Smooth muscle cell (in vitro differentiated cells): ENCODE data around the gene EQTN. TPM values are rescaled to one million over a fixed set of nuclear protein-coding genes. Genes with fewer than 3 reads are reported as not detected.

ENCODE experiments used
- DNase-seq: peaks from one replicate; lab custom pipeline; 2025; ENCODE audit not compliant: unreplicated experiment; lab: John Stamatoyannopoulos, UW
- H2AFZ ChIP-seq: fragments of 200-600 bp; sonication (generic); 2 replicates; pipeline ENCODE4 v1.6.0; 2016; ENCODE audit warnings: antibody characterized with exemption, low read depth, mild to moderate bottlenecking
- H3F3A ChIP-seq: fragments of 200-600 bp; sonication (generic); 2 replicates; pipeline ENCODE4 v1.6.0; 2017; ENCODE audit warnings: antibody characterized with exemption, low read depth
- H3K27ac ChIP-seq: fragments of 200-600 bp; sonication (generic); 2 replicates; pipeline ENCODE4 v1.5.1; 2016; ENCODE audit warnings: low read depth, mild to moderate bottlenecking
- H3K27me3 ChIP-seq: fragments of 200-600 bp; sonication (generic); 2 replicates; pipeline ENCODE4 v1.6.1; 2016; ENCODE audit warnings: low read depth, mild to moderate bottlenecking
- H3K36me3 ChIP-seq: fragments of 200-600 bp; sonication (generic); 2 replicates; pipeline ENCODE4 v1.5.1; 2016; ENCODE audit warnings: low read depth
- H3K4me1 ChIP-seq: fragments of 200-600 bp; sonication (generic); 2 replicates; pipeline ENCODE4 v1.5.1; 2016; ENCODE audit warnings: low read depth
- H3K4me2 ChIP-seq: fragments of 200-600 bp; sonication (generic); 2 replicates; pipeline ENCODE4 v1.6.0; 2016; ENCODE audit warnings: mild to moderate bottlenecking
- H3K4me3 ChIP-seq: fragments of 200-600 bp; sonication (generic); 2 replicates; pipeline ENCODE4 v1.5.1; 2016; ENCODE audit warnings: mild to moderate bottlenecking
- H3K79me2 ChIP-seq: fragments of 200-600 bp; sonication (generic); 2 replicates; pipeline ENCODE4 v1.6.0; 2016; ENCODE audit warnings: low read depth, mild to moderate bottlenecking
- H3K9ac ChIP-seq: fragments of 200-600 bp; sonication (generic); 2 replicates; pipeline ENCODE4 v1.6.0; 2016; ENCODE audit warnings: low read depth
- H3K9me3 ChIP-seq: fragments of 200-600 bp; sonication (generic); replicated peaks from 2 replicates; pipeline ENCODE4 v1.5.1; 2016; ENCODE audit warnings: low read depth
- H4K20me1 ChIP-seq: fragments of 200-600 bp; sonication (generic); 2 replicates; pipeline ENCODE4 v1.6.0; 2016; ENCODE audit warnings: low read depth
- CTCF ChIP-seq: fragments of 200-600 bp; sonication (generic); IDR thresholded peaks from 2 replicates; pipeline ENCODE4 v1.5.1; 2017; ENCODE audit warnings: borderline replicate concordance, mild to moderate bottlenecking, antibody characterized with exemption; ENCODE audit not compliant: insufficient read depth, poor library complexity, severe bottlenecking
- WGBS: methylation state at CpG from one replicate; pipeline ENCODE4 v1.1.7; 2016; ENCODE audit warnings: low lambda C conversion rate; 5-methylcytosine and 5-hydroxymethylcytosine counted together
- polyA plus RNA-seq: library from polyadenylated mRNA; unstranded; fragments of >200 nt; fragmentation: Nextera tagmentation; extraction: Ambion mirVana; gene quantifications from 2 replicates; pipeline ENCODE4 v1.2.1, GENCODE V29; 2016
- total RNA-seq: library from RNA; depleted of rRNA; stranded (reverse); fragments of >200 nt; gene quantifications from 2 replicates; pipeline ENCODE4 v1.2.3, GENCODE V29; 2014

Gene EQTN
- total and polyA plus RNA-seq, 2 experiments from 2014 or later = not detected

- no peaks in the 10 kb centered on the region for H3K36me3 ChIP-seq
- no peak overlapping the region for H3K4me2 ChIP-seq
- H3K27ac ChIP-seq = no peak overlapping the region
- DNase-seq = no peak
- no peaks in the 10 kb centered on the region for H3F3A ChIP-seq
- no peak overlapping the region for H3K9ac ChIP-seq
- no peak for TF ChIP-seq CTCF
- 86% methylated on average over 7 of the region's 7 CpGs for WGBS
- no peaks in the 10 kb centered on the region for H3K79me2 ChIP-seq
- H3K4me1 ChIP-seq = peaks cover 15% of the 10 kb centered on the region
- H3K4me3 ChIP-seq = no peak overlapping the region
- no peak overlapping the region for H2AFZ ChIP-seq
- H4K20me1 ChIP-seq = no peaks in the 10 kb centered on the region
- no peaks in the 10 kb centered on the region for H3K27me3 ChIP-seq
- no peaks in the 10 kb centered on the region for H3K9me3 ChIP-seq
These were observed 44.1 kb upstream of the EQTN start for GRCh38 chr9:27340961-27341511.

GRCh38 chr9:27340285-27340674 lies 43.3 kb upstream of the EQTN start:
- H3K9ac ChIP-seq = no peak overlapping the region
- no peaks in the 10 kb centered on the region for H3K79me2 ChIP-seq
- no peak overlapping the region for H3K27ac ChIP-seq

GRCh38 chr9:27339661-27340284 lies 42.8 kb upstream of the EQTN start:
- WGBS = 73% methylated on average over 11 of the region's 11 CpGs
- H3K27ac ChIP-seq = no peak overlapping the region
- no peak for DNase-seq

More at GRCh38 chr9:27340285-27340674, 43.3 kb upstream of the EQTN start:
- H3K36me3 ChIP-seq = no peaks in the 10 kb centered on the region
- H3K9me3 ChIP-seq = no peaks in the 10 kb centered on the region
- H3K4me2 ChIP-seq = no peak overlapping the region
- no peak overlapping the region for H3K4me3 ChIP-seq
- H3K27me3 ChIP-seq = no peaks in the 10 kb centered on the region
- no peak overlapping the region for H2AFZ ChIP-seq
- TF ChIP-seq CTCF = no peak
- DNase-seq = no peak
- peaks cover 15% of the 10 kb centered on the region for H3K4me1 ChIP-seq
- no peaks in the 10 kb centered on the region for H3F3A ChIP-seq
- no peaks in the 10 kb centered on the region for H4K20me1 ChIP-seq
- 77% methylated on average over 5 of the region's 5 CpGs for WGBS

More at GRCh38 chr9:27339661-27340284, 42.8 kb upstream of the EQTN start:
- Histone ChIP-seq H3K4me3 (no peak overlapping the region), H3K9ac (no peak overlapping the region), H2AFZ (no peak overlapping the region), H3K79me2 (no peaks in the 10 kb centered on the region), H3K27me3 (no peaks in the 10 kb centered on the region), H3K9me3 (no peaks in the 10 kb centered on the region), H4K20me1 (no peaks in the 10 kb centered on the region), H3F3A (no peaks in the 10 kb centered on the region), H3K36me3 (no peaks in the 10 kb centered on the region), H3K4me2 (no peak overlapping the region), H3K4me1 (peaks cover 15% of the 10 kb centered on the region)
- TF ChIP-seq CTCF = no peak
